HT1080 (cell line): ENCODE results near the gene OTUB1. TPM values are rescaled to one million over a fixed set of nuclear protein-coding genes. Genes with fewer than 3 reads are reported as not detected.
A peak's percentile ranks its signal among the peaks of the same experiment; 100 is the strongest.
"Not testable (repeated sequence)": the region's sequence is repeated elsewhere in the genome, so short reads cannot be mapped to it uniquely, and the experiment has no call there.

ENCODE experiments used
- DNase-seq: peaks from one replicate; pipeline ENCODE4 v3.0.0-alpha.2; 2015; ENCODE audit warnings: low read depth
- polyA plus RNA-seq, 2 experiments: library from polyadenylated mRNA; depleted of rRNA; stranded (reverse); fragments of >200 nt; gene quantifications; 2 replicates each; pipeline ENCODE4 v1.2.3, GENCODE V29; 2015
- total RNA-seq: library from RNA; depleted of rRNA; stranded (reverse); fragments of >200 nt; shearing (Covaris generic); gene quantifications from 2 replicates; pipeline ENCODE4 v1.2.3, GENCODE V29; 2014; rRNA removed

The OTUB1 gene, protein sequence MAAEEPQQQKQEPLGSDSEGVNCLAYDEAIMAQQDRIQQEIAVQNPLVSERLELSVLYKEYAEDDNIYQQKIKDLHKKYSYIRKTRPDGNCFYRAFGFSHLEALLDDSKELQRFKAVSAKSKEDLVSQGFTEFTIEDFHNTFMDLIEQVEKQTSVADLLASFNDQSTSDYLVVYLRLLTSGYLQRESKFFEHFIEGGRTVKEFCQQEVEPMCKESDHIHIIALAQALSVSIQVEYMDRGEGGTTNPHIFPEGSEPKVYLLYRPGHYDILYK
- 80.1 and 87.9 TPM in 2 replicates for total RNA-seq
- polyA plus RNA-seq (2015; cell fraction: cytosol; rRNA removed): 83.6 and 105 TPM in 2 replicates
- 154 and 204 TPM in 2 replicates for polyA plus RNA-seq (2015; cell fraction: nucleus; rRNA removed)

DNA sequence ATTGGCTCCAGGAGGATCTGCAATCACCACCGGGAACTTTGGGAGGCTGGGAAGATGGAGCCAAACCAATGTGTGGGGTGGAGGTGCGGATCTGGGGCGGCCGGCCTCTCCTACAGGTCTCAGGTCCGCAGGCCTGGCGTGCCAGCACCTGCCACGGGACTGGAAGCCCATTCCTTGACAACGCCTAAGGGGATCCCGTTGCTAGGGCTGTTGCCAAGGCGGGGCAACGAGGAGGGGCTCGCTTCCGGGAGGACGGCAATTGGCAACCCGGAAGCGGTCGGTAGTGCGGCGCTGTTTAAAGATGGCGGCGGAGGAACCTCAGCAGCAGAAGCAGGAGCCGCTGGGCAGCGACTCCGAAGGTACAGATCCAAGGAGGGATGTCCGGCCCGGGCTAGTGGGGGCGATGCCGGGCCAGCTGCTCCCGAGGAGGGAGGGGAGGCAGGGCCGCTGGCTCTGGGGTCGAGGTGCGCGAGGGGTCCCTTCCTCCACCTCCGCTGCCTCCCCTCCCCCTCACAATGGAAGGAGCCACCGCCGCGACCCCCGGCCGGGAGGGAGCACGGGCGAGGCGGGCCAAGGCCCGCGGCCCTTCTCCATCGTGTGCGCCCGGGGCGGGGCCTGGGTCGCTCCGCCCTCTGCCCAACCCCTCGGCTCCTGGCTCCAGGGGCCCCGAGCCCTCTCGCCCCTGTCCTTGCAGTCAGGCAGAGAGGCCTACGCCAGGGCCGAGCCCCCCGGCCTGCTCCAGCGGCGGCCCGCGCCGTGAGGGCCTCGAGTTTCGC is at the start of gene OTUB1:
TSS of gene OTUB1 (plus strand) at position 283 of the 776 bp plus-strand sequence. CDS start at position 302, 19 bp downstream.
- DNase-seq: peak; percentile 88

DNA sequence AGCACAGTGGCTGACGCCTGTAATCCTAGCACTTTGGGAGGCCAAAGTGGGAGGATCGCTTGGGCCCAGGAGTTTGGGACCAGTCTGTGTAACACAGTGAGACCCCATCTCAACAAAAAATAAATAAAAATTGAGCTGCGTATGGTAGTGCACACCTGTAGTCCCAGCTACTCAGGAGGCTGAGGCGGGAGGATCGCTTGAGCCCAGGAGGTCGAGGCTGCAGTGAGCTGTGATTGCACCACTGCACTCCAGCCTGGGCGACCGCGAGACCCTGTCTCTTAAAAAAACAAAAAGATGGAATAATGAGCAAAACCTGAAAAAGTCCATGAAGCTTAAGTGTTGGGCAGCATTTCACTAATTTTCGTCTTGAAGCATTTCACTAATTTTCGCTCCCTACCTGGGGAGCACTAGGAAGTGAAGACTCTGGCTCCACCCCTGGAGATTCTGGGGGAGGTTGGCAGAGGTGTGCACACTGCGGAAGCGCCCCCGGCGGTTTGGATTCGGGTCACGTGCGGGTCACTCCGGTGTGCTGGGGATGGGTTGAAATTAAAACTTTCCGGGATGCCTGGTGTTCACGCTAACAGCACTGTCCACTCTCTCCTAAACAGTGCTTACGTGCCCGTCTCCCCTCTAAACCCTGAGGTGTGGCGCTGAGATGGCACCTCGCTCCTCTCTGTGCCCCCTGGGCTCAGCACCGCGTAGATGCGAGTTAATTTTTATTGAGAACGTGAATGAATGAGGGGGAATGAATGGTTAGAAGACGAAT is 48.3 kb upstream of the OTUB1 start:
- DNase-seq: no peak

- peak; percentile 98 for DNase-seq
Measured at GRCh38 chr11:63938479-63939396, 47.5 kb upstream of the OTUB1 start, which contains the start of gene NAA40. NAA40 (plus strand) TSS chr11:63939002; CDS start chr11:63939097, 95 bp downstream.

GRCh38 chr11:63939397-63939891 is 46.8 kb upstream of the OTUB1 start:
- no peak for DNase-seq

DNA sequence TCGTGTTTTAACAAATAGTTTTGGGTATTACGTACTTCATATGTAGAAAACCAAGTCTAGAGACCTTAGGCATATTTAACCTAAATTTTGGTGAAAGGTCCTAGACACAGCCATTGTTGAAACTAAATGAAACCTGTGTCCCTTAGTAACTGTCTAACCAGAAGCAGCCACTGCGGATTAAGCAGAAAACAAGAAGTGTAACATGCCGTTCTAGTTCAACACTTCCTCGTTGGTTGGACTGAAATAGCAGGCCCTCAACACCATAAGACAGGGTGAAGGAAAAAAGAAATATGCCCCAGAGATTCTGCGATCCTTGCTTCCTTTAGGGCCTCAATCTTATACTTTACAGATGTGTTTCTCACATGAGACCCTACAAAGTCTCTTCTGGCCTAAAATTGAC is 45.5 kb upstream of the OTUB1 start:
- no peak for DNase-seq

DNA sequence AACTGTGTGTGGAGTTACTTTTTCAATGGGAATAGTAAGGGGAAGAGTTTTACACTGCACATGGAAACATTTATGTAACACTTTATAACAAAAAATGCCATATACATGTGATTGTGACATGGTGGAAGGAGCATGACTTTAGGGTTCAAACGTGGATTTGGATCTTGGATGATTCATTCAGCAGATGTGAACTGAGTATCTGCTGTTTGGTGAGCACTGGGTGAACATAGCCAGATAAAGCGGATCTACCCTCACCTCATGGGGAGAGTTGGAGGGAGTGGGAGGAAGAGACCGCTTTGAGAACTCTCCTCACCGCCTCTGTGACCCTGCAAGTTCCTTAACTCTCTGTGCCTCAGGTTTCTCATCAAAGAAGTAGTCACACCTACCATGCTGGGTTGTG is 44.3 kb upstream of the OTUB1 start:
- no peak for DNase-seq

DNA sequence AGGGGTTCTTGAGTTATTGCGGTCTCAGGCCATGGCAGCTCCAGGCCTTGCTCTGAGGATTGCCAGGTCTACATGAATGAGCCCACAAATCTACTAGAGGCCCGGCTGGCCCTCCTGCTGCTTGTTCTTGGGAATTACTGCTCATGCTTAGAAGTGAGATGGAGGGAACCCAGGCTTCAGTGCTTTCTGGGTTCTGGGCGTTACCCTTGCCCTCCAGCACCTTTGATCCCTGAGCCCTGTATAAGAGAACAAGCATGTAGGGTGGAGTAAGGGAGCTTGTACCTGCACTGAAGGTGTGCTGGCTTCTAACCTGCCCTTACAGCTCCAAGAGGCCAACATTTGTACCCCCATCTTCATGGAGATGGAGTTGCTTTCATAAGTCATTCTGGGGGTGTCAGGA is 43.4 kb upstream of the OTUB1 start:
- DNase-seq: no peak

DNA sequence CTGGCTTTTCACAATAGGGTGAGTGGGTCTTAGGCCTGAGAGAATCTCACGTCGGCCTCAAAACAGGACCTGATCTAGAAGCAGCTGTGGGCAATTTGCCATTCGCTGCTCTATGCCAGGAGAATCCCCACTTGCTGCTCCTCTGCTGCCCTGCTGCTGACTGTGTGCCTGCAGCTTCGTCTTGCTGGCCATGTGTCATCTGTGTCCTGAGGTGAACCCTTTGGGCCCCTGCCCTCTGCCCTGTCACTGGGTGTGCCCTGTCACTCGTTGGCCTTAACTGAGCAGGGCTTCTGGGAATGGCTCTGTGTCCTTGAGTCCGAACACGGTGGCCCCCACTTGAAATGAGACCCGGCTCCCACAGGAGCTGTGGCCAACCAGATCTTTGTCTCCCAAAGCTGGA is 41.3 kb upstream of the OTUB1 start:
- no peak for DNase-seq

- peak; percentile 68 for DNase-seq
Measured at GRCh38 chr11:63945477-63946163, 40.6 kb upstream of the OTUB1 start.

- no peak for DNase-seq
Measured at GRCh38 chr11:63951779-63952536, 34.3 kb upstream of the OTUB1 start.

- DNase-seq: no peak
Measured at GRCh38 chr11:63952570-63952969, 33.7 kb upstream of the OTUB1 start.

- no peak for DNase-seq
Measured at GRCh38 chr11:63958008-63958407, 28.2 kb upstream of the OTUB1 start.

GRCh38 chr11:63961608-63962412 is 24.4 kb upstream of the OTUB1 start:
- DNase-seq: no peak

- not testable (repeated sequence) for DNase-seq
Measured at GRCh38 chr11:63963895-63964294, 22.3 kb upstream of the OTUB1 start.

- no peak for DNase-seq
Measured at GRCh38 chr11:63966444-63966843, 19.8 kb upstream of the OTUB1 start.

- DNase-seq: no peak
Measured at GRCh38 chr11:63969461-63969860, 16.8 kb upstream of the OTUB1 start.

DNA sequence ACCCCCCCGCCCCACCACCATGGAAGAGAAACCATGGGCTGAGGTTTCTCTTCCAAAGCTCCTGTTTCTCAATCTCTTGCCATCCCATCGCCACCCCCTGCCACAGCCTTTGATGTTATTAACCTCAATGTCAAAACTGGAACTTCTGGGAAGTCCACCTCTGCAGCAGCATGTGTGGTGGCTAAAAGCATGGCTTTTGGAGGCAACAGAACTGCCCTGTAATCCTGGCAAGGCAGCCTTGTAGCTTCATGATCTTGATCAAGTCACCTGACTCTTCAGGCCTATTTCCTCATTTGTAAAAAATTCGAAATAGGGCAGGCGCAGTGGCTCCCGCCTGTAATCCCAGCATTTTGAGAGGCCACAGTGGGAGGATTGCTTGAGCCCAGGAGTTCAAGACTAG is 15.3 kb upstream of the OTUB1 start:
- DNase-seq: no peak

DNA sequence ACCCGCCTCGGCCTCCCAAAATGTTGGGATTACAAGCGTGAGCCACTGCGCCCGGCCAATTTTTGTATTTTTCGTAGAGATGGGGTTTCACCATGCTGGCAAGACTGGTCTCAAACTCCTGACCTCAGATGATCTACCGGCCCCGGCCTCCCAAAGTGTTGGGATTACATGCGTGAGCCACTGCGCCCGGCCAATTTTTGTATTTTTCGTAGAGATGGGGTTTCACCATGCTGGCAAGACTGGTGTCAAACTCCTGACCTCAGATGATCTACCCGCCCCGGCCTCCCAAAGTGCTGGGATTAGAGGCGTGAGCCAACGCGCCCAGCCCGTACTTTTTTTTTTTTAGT is 12.4 kb upstream of the OTUB1 start:
- DNase-seq: not testable (repeated sequence)
